ENCODE measurements around the gene DUSP5. TPM values are rescaled to one million over a fixed set of nuclear protein-coding genes. Genes with fewer than 3 reads are reported as not detected.

The DUSP5 gene, protein sequence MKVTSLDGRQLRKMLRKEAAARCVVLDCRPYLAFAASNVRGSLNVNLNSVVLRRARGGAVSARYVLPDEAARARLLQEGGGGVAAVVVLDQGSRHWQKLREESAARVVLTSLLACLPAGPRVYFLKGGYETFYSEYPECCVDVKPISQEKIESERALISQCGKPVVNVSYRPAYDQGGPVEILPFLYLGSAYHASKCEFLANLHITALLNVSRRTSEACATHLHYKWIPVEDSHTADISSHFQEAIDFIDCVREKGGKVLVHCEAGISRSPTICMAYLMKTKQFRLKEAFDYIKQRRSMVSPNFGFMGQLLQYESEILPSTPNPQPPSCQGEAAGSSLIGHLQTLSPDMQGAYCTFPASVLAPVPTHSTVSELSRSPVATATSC
- total RNA-seq, result 4.8 to 9.7 TPM (median 8.7 TPM) in 3 replicates
- long read RNA-seq, transcript DUSP5-201 (4 exons, 2,557 nt), result major isoform, 21 of 22 reads
- long read RNA-seq, partial matches to known transcripts, result 0 of 22 reads
- long read RNA-seq, other reads (novel, unspliced or antisense), result 1 of 22 reads

DNA sequence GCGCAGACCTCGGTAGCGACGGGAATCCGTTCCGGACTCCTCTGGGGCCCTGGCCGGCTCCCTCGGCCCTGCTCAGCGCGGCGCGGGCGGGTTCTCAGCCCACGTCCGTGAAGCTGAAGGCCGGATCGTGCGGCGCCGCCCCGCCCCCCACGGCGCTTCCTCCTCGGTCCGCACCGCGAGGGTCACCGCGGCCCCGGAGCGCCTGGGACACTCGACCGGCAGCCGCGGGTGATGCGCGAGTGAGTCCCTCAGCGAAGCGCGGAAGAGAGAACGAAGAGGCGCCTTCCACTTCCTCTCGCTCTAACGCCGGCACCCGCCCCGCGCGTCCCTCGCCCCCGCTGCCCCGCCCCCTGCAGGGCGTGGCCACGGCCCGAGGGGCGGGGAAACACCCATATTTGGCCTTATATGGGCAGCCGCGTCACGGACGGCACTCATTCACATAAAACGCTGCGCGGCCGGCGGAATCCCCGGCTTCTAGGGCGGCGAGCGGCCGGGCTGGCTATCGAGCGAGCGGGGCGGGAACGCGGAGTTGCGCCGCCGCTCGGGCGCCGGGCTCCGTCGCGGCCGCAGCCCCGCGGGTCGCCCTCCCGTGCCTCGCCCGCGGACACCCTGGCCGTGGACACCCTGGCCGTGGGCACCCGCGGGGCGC lies at the start of gene DUSP5:
Gene DUSP5, plus strand, starts transcription at position 470 of the 649 bp plus-strand sequence. CDS start 215 bp downstream, outside the sequence.
- Mint-ChIP-seq H3K36me3 (ENCODE audit: low read depth) (peaks cover 2% of the 10 kb centered on the region), H3K4me1 (ENCODE audit: low read depth) (peaks cover 60% of the 10 kb centered on the region), H3K27ac (ENCODE audit: unreplicated experiment) (peak within 1 kb of the TSS; percentile 93), H3K9me3 (ENCODE audit: low read depth) (no peaks in the 10 kb centered on the region), H3K27me3 (ENCODE audit: low read depth) (no peaks in the 10 kb centered on the region), H3K4me3 (ENCODE audit: unreplicated experiment) (peak within 1 kb of the TSS; percentile 85)
- TF ChIP-seq, protein P1, sequence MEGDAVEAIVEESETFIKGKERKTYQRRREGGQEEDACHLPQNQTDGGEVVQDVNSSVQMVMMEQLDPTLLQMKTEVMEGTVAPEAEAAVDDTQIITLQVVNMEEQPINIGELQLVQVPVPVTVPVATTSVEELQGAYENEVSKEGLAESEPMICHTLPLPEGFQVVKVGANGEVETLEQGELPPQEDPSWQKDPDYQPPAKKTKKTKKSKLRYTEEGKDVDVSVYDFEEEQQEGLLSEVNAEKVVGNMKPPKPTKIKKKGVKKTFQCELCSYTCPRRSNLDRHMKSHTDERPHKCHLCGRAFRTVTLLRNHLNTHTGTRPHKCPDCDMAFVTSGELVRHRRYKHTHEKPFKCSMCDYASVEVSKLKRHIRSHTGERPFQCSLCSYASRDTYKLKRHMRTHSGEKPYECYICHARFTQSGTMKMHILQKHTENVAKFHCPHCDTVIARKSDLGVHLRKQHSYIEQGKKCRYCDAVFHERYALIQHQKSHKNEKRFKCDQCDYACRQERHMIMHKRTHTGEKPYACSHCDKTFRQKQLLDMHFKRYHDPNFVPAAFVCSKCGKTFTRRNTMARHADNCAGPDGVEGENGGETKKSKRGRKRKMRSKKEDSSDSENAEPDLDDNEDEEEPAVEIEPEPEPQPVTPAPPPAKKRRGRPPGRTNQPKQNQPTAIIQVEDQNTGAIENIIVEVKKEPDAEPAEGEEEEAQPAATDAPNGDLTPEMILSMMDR (IDR thresholded peaks at IDR 0.05), result no peak
- peak; percentile 95 for DNase-seq (ENCODE audit: low spot score)

DNA sequence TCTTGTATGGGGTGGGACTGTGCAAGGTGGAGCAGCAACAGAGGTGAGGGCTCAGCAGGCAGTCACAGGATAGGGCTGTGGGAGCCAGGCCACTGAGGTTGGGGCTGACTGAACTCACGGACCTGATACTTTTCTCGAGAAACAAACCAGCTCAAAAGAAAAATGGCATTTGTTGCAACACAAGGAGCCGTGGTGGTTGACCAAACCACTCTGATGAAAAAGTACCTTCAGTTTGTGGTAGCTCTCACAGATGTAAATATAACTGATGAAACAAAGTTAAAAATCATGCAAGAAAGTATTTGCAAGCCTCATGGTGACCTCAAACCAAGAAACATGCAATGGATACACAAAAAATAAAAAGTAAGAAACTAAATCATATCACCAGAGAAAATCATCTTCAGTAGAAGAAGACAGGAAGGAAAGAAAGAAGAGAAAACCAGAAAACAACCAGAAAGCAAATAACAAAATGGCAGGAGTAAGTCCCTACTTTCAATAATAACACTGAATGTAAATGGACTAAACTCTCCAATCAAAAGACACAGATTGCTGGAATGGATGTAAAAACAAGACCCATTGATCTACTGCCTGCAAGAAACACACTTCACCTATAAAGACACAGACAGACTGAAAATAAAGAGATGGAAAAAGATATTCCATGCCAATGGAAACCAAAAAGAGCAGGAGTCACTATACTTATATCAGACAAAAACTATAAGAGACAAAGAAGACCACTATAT lies 48.9 kb upstream of the DUSP5 start:
- no peak for DNase-seq (ENCODE audit: low spot score)
- TF ChIP-seq, protein P1 (IDR thresholded peaks at IDR 0.05), result no peak
- H3K27me3 Mint-ChIP-seq (ENCODE audit: low read depth), result no peaks in the 10 kb centered on the region
- peaks cover 5% of the 10 kb centered on the region for H3K9me3 Mint-ChIP-seq (ENCODE audit: low read depth)
- peaks cover 27% of the 10 kb centered on the region for H3K4me1 Mint-ChIP-seq (ENCODE audit: low read depth)
- H3K36me3 Mint-ChIP-seq (ENCODE audit: low read depth), result no peaks in the 10 kb centered on the region
- H3K4me3 Mint-ChIP-seq (ENCODE audit: unreplicated experiment), result no peak overlapping the region
- H3K27ac Mint-ChIP-seq (ENCODE audit: unreplicated experiment), result no peak overlapping the region

DNA sequence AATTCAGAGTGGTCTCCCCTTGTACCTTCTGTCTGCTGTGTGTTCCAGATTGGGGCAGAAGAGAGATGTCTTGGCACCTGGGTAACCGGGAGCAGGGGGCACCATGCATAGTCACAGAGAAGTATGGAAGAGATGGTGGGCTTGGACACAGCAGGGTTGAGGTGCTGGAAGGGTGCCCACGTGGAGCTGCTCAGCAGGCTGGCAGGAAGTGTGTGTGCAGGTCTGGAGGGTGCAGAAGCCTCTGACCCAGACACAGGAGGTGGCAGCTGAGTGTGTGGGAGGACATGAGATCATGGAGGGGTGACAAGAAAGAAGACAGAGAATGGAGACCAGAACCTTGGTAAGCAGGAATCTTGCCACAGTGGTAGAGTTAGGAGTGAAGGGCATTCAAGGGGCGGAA lies 42.3 kb upstream of the DUSP5 start:
- no peaks in the 10 kb centered on the region for H3K27me3 Mint-ChIP-seq (ENCODE audit: low read depth)
- TF ChIP-seq, protein P1 (IDR thresholded peaks at IDR 0.05), result no peak
- DNase-seq (ENCODE audit: low spot score), result no peak
- H3K4me3 Mint-ChIP-seq (ENCODE audit: unreplicated experiment), result no peak overlapping the region
- peaks cover 49% of the 10 kb centered on the region for H3K4me1 Mint-ChIP-seq (ENCODE audit: low read depth)
- H3K9me3 Mint-ChIP-seq (ENCODE audit: low read depth), result no peaks in the 10 kb centered on the region
- H3K36me3 Mint-ChIP-seq (ENCODE audit: low read depth), result no peaks in the 10 kb centered on the region
- no peak overlapping the region for H3K27ac Mint-ChIP-seq (ENCODE audit: unreplicated experiment)

DNA sequence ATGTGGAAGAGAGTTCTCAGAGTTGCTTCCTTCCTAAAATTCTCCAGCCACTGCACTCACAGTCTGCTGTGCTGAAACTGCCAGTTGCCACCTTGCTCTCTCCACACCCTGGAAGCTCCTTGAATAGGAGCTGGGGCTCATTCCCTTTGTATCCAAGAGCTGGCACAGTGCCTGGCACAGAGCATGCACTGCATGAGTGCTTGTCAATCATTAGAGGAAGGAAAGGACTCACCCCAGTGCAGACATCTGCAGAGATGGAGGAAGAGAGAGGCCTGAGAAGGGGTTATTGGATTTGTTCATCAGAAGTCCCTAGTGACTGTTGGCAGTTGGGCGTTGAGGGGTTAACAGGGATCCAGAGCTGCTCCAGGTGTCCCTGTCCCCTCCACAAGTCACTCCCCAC lies 41.7 kb upstream of the DUSP5 start:
- Mint-ChIP-seq H3K27me3 (ENCODE audit: low read depth) (no peaks in the 10 kb centered on the region), H3K4me1 (ENCODE audit: low read depth) (peaks cover 55% of the 10 kb centered on the region), H3K27ac (ENCODE audit: unreplicated experiment) (no peak overlapping the region), H3K4me3 (ENCODE audit: unreplicated experiment) (no peak overlapping the region), H3K9me3 (ENCODE audit: low read depth) (no peaks in the 10 kb centered on the region), H3K36me3 (ENCODE audit: low read depth) (no peaks in the 10 kb centered on the region)
- DNase-seq (ENCODE audit: low spot score), result no peak
- TF ChIP-seq, protein P1 (IDR thresholded peaks at IDR 0.05), result no peak
